ENCODE results near the gene GMDS. TPM values are rescaled to one million over a fixed set of nuclear protein-coding genes. Genes with fewer than 3 reads are reported as not detected.

GMDS gene
- total and polyA plus RNA-seq, 2 experiments from 2014 or later = 30.1 to 36.5 TPM

DNA sequence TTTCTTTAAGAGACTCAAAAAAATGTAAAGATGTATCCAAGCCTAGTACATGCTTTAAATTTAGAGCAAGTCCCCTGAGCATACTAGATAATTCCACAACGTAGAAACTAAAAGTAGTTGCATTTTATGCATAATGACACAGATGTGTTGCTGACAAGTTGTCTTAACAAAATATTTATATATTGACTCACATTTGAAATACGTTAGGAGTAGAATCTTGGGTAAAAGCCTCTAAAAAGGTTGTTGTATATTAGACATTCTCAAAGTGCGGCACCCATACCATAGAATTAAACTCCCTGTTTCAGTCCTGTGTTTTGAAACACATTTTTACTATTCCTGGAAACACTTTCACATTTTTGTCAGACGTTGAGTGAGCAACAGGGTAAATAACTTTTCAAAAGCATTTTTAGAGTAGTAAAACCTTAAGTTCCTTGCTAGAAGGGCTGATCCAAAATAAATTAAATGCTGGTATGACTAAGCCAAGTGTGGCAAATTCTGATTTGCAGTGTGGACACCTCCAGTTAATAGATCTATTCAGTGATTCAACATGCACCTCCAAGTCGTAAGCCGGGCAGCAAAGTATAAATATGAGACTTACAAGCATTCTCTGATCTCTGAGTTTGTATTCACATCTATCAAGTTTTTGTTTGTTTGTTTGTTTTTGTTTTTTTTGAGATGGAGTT, 97.5 kb downstream of the GMDS start:
- H3K27me3 Mint-ChIP-seq (ENCODE audit: insufficient read depth, low read depth, poor library complexity) = peaks cover 4% of the 10 kb centered on the region
- Histone ChIP-seq H3K79me2 (replicated peaks; ENCODE audit: insufficient read depth) (peaks cover 19% of the 10 kb centered on the region), H3K9me2 (ENCODE audit: insufficient read depth) (peaks cover 9% of the 10 kb centered on the region; the same call in 1 of the 2 replicates), H3K27me3 (ENCODE audit: insufficient read depth) (no peaks in the 10 kb centered on the region), H2AFZ (no peak overlapping the region), H4K20me1 (replicated peaks; ENCODE audit: insufficient read depth) (no peaks in the 10 kb centered on the region), H3K4me3 (no peak overlapping the region), H3K4me1 (ENCODE audit: insufficient read depth) (no peaks in the 10 kb centered on the region), H3K36me3 (ENCODE audit: insufficient read depth) (no peaks in the 10 kb centered on the region), H3K27ac (ENCODE audit: low read depth) (no peak overlapping the region), H3F3A (replicated peaks; ENCODE audit: low read depth) (no peaks in the 10 kb centered on the region), H3K4me2 (no peak overlapping the region)
- no peaks in the 10 kb centered on the region for H3K9me3 Mint-ChIP-seq
- DNase-seq (ENCODE audit: low spot score) (no peak), ATAC-seq (no peak)
- no peak overlapping the region for H3K4me3 Mint-ChIP-seq
- TF ChIP-seq, protein P1, sequence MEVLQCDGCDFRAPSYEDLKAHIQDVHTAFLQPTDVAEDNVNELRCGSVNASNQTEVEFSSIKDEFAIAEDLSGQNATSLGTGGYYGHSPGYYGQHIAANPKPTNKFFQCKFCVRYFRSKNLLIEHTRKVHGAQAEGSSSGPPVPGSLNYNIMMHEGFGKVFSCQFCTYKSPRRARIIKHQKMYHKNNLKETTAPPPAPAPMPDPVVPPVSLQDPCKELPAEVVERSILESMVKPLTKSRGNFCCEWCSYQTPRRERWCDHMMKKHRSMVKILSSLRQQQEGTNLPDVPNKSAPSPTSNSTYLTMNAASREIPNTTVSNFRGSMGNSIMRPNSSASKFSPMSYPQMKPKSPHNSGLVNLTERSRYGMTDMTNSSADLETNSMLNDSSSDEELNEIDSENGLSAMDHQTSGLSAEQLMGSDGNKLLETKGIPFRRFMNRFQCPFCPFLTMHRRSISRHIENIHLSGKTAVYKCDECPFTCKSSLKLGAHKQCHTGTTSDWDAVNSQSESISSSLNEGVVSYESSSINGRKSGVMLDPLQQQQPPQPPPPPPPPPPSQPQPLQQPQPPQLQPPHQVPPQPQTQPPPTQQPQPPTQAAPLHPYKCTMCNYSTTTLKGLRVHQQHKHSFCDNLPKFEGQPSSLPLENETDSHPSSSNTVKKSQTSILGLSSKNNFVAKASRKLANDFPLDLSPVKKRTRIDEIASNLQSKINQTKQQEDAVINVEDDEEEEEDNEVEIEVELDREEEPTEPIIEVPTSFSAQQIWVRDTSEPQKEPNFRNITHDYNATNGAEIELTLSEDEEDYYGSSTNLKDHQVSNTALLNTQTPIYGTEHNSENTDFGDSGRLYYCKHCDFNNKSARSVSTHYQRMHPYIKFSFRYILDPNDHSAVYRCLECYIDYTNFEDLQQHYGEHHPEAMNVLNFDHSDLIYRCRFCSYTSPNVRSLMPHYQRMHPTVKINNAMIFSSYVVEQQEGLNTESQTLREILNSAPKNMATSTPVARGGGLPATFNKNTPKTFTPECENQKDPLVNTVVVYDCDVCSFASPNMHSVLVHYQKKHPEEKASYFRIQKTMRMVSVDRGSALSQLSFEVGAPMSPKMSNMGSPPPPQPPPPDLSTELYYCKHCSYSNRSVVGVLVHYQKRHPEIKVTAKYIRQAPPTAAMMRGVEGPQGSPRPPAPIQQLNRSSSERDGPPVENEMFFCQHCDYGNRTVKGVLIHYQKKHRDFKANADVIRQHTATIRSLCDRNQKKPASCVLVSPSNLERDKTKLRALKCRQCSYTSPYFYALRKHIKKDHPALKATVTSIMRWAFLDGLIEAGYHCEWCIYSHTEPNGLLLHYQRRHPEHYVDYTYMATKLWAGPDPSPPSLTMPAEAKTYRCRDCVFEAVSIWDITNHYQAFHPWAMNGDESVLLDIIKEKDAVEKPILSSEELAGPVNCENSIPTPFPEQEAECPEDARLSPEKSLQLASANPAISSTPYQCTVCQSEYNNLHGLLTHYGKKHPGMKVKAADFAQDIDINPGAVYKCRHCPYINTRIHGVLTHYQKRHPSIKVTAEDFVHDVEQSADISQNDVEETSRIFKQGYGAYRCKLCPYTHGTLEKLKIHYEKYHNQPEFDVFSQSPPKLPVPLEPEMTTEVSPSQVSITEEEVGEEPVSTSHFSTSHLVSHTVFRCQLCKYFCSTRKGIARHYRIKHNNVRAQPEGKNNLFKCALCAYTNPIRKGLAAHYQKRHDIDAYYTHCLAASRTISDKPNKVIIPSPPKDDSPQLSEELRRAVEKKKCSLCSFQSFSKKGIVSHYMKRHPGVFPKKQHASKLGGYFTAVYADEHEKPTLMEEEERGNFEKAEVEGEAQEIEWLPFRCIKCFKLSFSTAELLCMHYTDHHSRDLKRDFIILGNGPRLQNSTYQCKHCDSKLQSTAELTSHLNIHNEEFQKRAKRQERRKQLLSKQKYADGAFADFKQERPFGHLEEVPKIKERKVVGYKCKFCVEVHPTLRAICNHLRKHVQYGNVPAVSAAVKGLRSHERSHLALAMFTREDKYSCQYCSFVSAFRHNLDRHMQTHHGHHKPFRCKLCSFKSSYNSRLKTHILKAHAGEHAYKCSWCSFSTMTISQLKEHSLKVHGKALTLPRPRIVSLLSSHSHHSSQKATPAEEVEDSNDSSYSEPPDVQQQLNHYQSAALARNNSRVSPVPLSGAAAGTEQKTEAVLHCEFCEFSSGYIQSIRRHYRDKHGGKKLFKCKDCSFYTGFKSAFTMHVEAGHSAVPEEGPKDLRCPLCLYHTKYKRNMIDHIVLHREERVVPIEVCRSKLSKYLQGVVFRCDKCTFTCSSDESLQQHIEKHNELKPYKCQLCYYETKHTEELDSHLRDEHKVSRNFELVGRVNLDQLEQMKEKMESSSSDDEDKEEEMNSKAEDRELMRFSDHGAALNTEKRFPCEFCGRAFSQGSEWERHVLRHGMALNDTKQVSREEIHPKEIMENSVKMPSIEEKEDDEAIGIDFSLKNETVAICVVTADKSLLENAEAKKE (CRISPR knock-in tag; IDR thresholded peaks at IDR 0.05) = no peak
- no peak for TF ChIP-seq NANOG (IDR thresholded peaks at IDR 0.05; ENCODE audit: borderline replicate concordance)
- TF ChIP-seq, protein P2, sequence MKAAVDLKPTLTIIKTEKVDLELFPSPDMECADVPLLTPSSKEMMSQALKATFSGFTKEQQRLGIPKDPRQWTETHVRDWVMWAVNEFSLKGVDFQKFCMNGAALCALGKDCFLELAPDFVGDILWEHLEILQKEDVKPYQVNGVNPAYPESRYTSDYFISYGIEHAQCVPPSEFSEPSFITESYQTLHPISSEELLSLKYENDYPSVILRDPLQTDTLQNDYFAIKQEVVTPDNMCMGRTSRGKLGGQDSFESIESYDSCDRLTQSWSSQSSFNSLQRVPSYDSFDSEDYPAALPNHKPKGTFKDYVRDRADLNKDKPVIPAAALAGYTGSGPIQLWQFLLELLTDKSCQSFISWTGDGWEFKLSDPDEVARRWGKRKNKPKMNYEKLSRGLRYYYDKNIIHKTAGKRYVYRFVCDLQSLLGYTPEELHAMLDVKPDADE (IDR thresholded peaks at IDR 0.05) = no peak
- TF ChIP-seq JUNB (IDR thresholded peaks at IDR 0.05; ENCODE audit: unreplicated experiment) = no peak
- no peak for TF ChIP-seq ZNF331 (CRISPR knock-in tag; IDR thresholded peaks at IDR 0.05; ENCODE audit: low read depth)
- TF ChIP-seq, protein P3, sequence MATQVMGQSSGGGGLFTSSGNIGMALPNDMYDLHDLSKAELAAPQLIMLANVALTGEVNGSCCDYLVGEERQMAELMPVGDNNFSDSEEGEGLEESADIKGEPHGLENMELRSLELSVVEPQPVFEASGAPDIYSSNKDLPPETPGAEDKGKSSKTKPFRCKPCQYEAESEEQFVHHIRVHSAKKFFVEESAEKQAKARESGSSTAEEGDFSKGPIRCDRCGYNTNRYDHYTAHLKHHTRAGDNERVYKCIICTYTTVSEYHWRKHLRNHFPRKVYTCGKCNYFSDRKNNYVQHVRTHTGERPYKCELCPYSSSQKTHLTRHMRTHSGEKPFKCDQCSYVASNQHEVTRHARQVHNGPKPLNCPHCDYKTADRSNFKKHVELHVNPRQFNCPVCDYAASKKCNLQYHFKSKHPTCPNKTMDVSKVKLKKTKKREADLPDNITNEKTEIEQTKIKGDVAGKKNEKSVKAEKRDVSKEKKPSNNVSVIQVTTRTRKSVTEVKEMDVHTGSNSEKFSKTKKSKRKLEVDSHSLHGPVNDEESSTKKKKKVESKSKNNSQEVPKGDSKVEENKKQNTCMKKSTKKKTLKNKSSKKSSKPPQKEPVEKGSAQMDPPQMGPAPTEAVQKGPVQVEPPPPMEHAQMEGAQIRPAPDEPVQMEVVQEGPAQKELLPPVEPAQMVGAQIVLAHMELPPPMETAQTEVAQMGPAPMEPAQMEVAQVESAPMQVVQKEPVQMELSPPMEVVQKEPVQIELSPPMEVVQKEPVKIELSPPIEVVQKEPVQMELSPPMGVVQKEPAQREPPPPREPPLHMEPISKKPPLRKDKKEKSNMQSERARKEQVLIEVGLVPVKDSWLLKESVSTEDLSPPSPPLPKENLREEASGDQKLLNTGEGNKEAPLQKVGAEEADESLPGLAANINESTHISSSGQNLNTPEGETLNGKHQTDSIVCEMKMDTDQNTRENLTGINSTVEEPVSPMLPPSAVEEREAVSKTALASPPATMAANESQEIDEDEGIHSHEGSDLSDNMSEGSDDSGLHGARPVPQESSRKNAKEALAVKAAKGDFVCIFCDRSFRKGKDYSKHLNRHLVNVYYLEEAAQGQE (IDR thresholded peaks at IDR 0.05; ENCODE audit: unreplicated experiment) = no peak
- TF ChIP-seq ZNF114 (CRISPR knock-in tag; IDR thresholded peaks at IDR 0.05) = no peak
- TF ChIP-seq CREB1 (CRISPR knock-in tag; IDR thresholded peaks at IDR 0.05; ENCODE audit: low read depth) = no peak
- no peak for TF ChIP-seq POLR2AphosphoS5 (IDR thresholded peaks at IDR 0.05; ENCODE audit: low read depth)
- no peak for TF ChIP-seq EZH2phosphoT487 (IDR thresholded peaks at IDR 0.05; ENCODE audit: unreplicated experiment)
- TF ChIP-seq, protein P4, sequence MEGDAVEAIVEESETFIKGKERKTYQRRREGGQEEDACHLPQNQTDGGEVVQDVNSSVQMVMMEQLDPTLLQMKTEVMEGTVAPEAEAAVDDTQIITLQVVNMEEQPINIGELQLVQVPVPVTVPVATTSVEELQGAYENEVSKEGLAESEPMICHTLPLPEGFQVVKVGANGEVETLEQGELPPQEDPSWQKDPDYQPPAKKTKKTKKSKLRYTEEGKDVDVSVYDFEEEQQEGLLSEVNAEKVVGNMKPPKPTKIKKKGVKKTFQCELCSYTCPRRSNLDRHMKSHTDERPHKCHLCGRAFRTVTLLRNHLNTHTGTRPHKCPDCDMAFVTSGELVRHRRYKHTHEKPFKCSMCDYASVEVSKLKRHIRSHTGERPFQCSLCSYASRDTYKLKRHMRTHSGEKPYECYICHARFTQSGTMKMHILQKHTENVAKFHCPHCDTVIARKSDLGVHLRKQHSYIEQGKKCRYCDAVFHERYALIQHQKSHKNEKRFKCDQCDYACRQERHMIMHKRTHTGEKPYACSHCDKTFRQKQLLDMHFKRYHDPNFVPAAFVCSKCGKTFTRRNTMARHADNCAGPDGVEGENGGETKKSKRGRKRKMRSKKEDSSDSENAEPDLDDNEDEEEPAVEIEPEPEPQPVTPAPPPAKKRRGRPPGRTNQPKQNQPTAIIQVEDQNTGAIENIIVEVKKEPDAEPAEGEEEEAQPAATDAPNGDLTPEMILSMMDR (conservative IDR thresholded peaks at IDR 0.05; ENCODE audit: low read depth in 2 of 2) = no peak
- no peak for TF ChIP-seq STAT1 (IDR thresholded peaks at IDR 0.05; ENCODE audit: unreplicated experiment)
- no peaks in the 10 kb centered on the region for H3K4me1 Mint-ChIP-seq
- H3K27ac Mint-ChIP-seq = no peak overlapping the region; the same call in 1 of the 2 replicates
- no peaks in the 10 kb centered on the region for H3K36me3 Mint-ChIP-seq (ENCODE audit: low read depth)
